Activated naive CD4-positive, alpha-beta T cell treated with anti-CD3 and anti-CD28 coated beads for 36 hours (primary cell): ENCODE measurements around the gene ADGRV1. TPM values are rescaled to one million over a fixed set of nuclear protein-coding genes. Genes with fewer than 3 reads are reported as not detected.
"Not testable (repeated sequence)": the region's sequence is repeated elsewhere in the genome, so short reads cannot be mapped to it uniquely, and the experiment has no call there.

Experiments
- CTCF ChIA-PET: fragments of 350-600 bp; sonication (Branson Sonifier 250); formaldehyde crosslinking; loops from one replicate; lab custom pipeline; 2021; ENCODE audit warnings: antibody characterized with exemption; lab: Charles Lee
- DNase-seq: peaks from one replicate; pipeline ENCODE4 v3.0.0-alpha.2; 2020
- H3K27ac Mint-ChIP-seq: one replicate; pipeline ENCODE4 v1.8.0; 2021; ENCODE audit warnings: mild to moderate bottlenecking, mixed read lengths
- H3K27me3 Mint-ChIP-seq: one replicate; pipeline ENCODE4 v1.8.0; 2021; ENCODE audit warnings: low read depth, mixed read lengths
- H3K36me3 Mint-ChIP-seq: one replicate; pipeline ENCODE4 v1.8.0; 2021; ENCODE audit warnings: low read depth, mixed read lengths
- H3K4me1 Mint-ChIP-seq: one replicate; pipeline ENCODE4 v1.8.0; 2021; ENCODE audit warnings: low read depth, mixed read lengths
- H3K4me3 Mint-ChIP-seq: one replicate; pipeline ENCODE4 v1.8.0; 2021; ENCODE audit warnings: mild to moderate bottlenecking, moderate library complexity, mixed read lengths
- H3K9me3 Mint-ChIP-seq: one replicate; pipeline ENCODE4 v1.8.0; 2021; ENCODE audit warnings: mixed read lengths
- intact Hi-C: fragments of 100-400 bp; cut with micrococcal nuclease; formaldehyde crosslinking; loops from one replicate; pipeline ENCODE4 v1.15.1; 2023
- total RNA-seq, 2 experiments: library from RNA; stranded (reverse); gene quantifications; one replicate each; pipeline ENCODE4 v1.2.3, GENCODE V29; 2021

ADGRV1 gene
- total RNA-seq, 2 experiments from 2014 or later = not detected

DNA sequence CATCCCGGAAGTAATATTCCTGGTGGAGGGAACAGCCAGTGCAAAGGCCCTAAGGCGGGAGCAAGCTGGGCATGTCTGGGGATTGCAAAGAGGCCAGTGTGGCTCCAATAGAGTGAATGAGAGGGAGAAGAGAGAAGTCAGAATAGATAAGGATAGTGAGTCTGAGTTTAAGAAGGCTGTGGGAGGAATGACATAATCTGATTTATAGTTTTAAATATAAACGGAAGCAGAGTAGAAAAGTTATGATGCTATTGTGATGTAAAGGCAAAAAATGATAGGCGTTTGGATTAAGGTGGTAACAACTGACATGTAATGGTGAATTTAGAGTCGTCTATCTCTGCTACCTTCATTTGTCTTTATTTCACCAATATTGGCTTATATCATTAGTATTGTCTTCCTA lies 473.5 kb downstream of the ADGRV1 start:
- intact Hi-C loops = no loop called here
- Mint-ChIP-seq H3K27me3 (peaks cover 15% of the 10 kb centered on the region), H3K4me3 (no peak overlapping the region), H3K9me3 (no peaks in the 10 kb centered on the region), H3K4me1 (no peaks in the 10 kb centered on the region), H3K36me3 (no peaks in the 10 kb centered on the region), H3K27ac (no peak overlapping the region)
- no peak for DNase-seq
- CTCF ChIA-PET = no interaction called here

DNA sequence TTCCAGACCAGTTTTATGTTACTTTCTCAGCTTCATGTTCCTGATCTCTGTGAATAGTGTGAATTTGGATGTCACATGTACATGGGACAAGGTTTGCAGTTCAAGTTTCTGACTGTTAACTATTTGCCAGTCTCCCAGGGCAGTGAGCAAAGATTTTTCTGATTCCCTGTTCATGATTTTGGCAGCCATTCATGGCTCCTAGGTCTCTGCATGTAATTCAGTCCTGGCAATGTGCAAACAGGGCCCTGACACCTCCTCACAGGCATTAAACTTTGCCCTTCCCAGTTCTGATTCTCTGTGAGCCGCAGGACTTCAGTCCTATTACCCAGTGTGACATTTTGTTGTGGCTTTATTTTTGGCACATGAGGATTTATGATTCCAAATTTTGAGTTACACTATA lies 474.8 kb downstream of the ADGRV1 start:
- CTCF ChIA-PET = no interaction called here
- no peak for DNase-seq
- H3K27ac Mint-ChIP-seq = no peak overlapping the region
- intact Hi-C loops = no loop called here
- H3K4me1 Mint-ChIP-seq = no peaks in the 10 kb centered on the region
- no peak overlapping the region for H3K4me3 Mint-ChIP-seq
- no peaks in the 10 kb centered on the region for H3K9me3 Mint-ChIP-seq
- no peaks in the 10 kb centered on the region for H3K36me3 Mint-ChIP-seq
- H3K27me3 Mint-ChIP-seq = peaks cover 9% of the 10 kb centered on the region

DNA sequence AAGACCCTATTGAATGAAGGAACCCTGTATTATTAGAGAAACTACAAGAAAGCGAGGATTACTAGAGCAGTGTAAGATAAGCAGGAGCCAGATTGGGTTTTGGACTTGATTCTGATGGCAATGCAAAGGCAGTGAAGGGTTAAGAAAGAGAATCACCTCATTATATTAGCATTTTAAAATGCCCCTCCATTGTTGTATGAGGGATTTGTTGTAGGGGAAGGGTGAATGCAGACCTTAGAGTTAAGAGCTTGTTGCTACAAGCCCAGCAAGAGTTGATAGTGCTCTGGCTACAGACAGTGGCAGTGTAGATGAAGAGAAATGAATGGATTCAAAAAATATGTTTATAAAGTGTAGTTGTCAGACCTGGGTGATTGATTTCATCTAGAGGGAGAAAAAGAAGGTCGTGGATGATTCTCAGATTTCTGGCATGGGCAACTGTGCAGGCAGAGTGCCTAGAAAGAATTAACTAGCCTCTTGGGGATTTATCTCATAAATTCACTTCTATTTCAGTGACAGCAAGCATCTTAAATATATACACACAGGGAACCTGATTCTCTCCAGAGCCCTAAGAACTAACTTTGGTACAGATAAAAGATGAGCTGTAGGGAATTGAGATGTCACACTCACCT lies 479.7 kb downstream of the ADGRV1 start:
- Mint-ChIP-seq H3K27me3 (peaks cover 9% of the 10 kb centered on the region), H3K36me3 (no peaks in the 10 kb centered on the region), H3K4me1 (no peaks in the 10 kb centered on the region), H3K9me3 (no peaks in the 10 kb centered on the region), H3K4me3 (no peak overlapping the region), H3K27ac (no peak overlapping the region)
- intact Hi-C loops = no loop called here
- no peak for DNase-seq
- CTCF ChIA-PET = interaction anchor here (1.2 kb wide), 1 partner anchor 147 kb away, joined by 3 read pairs; no protein-coding TSS in a partner anchor

DNA sequence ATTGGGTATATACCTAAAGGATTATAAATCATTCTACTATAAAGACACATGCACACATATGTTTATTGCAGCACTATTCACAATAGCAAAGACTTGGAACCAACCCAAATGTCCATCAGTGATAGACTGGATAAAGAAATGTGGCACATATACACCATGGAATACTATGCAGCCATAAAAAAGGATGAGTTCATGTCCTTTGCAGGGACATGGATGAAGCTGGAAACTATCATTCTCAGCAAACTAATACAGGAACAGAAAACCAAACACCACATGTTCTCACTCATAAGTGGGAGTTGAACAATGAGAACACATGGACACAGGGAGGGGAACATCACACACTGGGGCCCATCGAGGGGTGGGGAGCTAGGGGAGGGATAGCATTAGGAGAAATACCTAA lies 482.5 kb downstream of the ADGRV1 start:
- H3K27me3 Mint-ChIP-seq = peaks cover 13% of the 10 kb centered on the region
- H3K4me1 Mint-ChIP-seq, H3K9me3 Mint-ChIP-seq, DNase-seq, H3K36me3 Mint-ChIP-seq, H3K4me3 Mint-ChIP-seq, H3K27ac Mint-ChIP-seq, CTCF ChIA-PET, intact Hi-C loops: not testable (repeated sequence)

DNA sequence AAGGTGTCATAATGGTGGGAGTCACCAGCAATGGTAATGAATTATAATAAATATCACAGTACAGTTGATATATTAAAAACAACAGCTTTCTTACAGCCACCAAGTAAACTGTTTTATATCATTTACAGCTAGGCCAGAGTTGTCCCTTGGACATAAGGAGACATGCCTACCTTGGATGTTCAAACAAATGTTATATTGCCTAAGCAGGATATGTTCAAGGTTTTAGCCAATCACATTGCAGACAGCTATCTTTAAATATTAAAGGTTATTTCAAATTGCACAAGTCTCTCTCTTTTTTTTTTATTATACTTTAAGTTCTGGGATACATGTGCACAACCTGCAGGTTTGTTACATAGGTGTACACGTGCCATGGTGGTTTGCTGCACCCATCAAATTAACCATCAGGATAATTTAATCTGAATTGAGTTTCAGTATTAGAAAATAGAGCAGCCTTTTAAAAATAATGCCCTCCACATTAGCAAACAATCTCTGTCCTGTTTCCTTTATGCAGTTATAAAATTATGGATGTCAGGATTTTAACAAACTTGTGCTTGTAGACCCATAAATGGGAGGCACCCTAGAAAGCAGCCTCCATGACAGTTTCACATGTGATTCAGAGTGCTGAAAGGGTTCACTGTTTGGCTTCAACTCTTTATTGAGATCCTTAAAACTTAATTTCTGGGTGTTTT lies 483.8 kb downstream of the ADGRV1 start:
- Mint-ChIP-seq H3K4me3 (no peak overlapping the region), H3K4me1 (no peaks in the 10 kb centered on the region), H3K27me3 (peaks cover 17% of the 10 kb centered on the region), H3K27ac (no peak overlapping the region), H3K9me3 (no peaks in the 10 kb centered on the region), H3K36me3 (no peaks in the 10 kb centered on the region)
- DNase-seq = no peak
- CTCF ChIA-PET = interaction anchor here (0.6 kb wide), 1 partner anchor 79 kb away, joined by 3 read pairs; no protein-coding TSS in a partner anchor
- intact Hi-C loops = no loop called here

DNA sequence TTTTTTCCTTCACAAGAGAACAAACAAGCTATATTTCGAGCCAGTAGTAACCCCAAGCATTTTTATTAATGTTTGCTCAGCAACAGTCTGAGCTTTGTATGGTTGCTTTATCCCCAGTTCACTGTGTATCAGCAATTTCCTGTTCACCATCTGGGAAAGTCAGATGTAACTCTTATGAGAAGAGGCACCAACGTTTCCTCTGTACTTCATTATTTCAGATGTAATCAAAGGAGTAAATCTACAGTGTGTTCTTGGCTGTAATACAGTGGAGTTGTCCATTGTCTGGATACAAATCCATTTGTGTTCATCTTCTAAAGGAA lies 484.3 kb downstream of the ADGRV1 start:
- Mint-ChIP-seq H3K4me1 (no peaks in the 10 kb centered on the region), H3K27ac (no peak overlapping the region), H3K36me3 (no peaks in the 10 kb centered on the region), H3K9me3 (no peaks in the 10 kb centered on the region), H3K27me3 (peaks cover 16% of the 10 kb centered on the region), H3K4me3 (no peak overlapping the region)
- CTCF ChIA-PET = interaction anchor here (0.6 kb wide), 1 partner anchor 78 kb away, joined by 3 read pairs; no protein-coding TSS in a partner anchor
- DNase-seq = no peak
- intact Hi-C loops = no loop called here

DNA sequence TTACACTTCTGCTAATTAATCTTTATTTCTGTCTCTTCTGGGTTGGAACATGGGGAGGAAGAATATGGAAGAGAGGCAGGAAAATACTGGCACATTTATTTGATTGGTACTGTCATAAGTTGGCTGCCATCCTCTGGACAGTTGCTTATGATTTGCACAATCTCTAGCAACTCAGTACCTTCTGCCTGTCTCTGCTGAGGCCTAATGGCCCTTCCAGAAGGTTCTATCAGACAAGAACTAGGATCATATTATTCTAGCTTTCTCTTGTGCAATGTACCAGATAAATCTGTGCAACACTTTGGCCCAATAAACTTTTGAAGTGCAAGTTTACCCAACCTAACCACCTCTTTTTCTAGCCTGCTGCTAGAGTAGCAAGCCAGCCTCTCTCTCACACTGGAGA lies 489.5 kb downstream of the ADGRV1 start:
- DNase-seq = no peak
- no peaks in the 10 kb centered on the region for H3K4me1 Mint-ChIP-seq
- no peaks in the 10 kb centered on the region for H3K36me3 Mint-ChIP-seq
- no peaks in the 10 kb centered on the region for H3K9me3 Mint-ChIP-seq
- no peak overlapping the region for H3K4me3 Mint-ChIP-seq
- CTCF ChIA-PET = no interaction called here
- H3K27ac Mint-ChIP-seq = no peak overlapping the region
- H3K27me3 Mint-ChIP-seq = peaks cover 18% of the 10 kb centered on the region
- intact Hi-C loops = no loop called here

DNA sequence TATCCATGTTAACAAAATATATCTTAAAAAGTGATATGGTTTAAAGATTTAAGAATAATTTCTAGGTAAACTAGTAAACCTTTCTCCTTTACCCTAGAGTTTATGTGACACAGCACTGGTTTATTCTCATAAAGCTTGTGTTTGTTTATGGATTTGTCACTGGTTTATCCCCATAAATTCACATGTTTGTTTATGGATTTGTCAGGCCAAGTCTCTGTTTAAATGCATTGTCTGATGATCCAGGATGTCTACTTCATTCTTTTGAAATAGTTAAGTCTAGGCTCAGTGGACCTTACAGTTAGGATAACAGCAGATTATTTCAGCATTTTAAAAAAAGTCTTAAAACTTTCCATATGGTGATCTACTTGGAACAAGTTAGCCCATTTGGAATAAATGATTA lies 490.5 kb downstream of the ADGRV1 start:
- CTCF ChIA-PET = interaction anchor here (0.7 kb wide), 1 partner anchor 159 kb away, joined by 4 read pairs; no protein-coding TSS in a partner anchor
- H3K27me3 Mint-ChIP-seq = peaks cover 23% of the 10 kb centered on the region
- intact Hi-C loops = no loop called here
- H3K4me3 Mint-ChIP-seq = no peak overlapping the region
- H3K36me3 Mint-ChIP-seq = no peaks in the 10 kb centered on the region
- H3K27ac Mint-ChIP-seq = no peak overlapping the region
- no peaks in the 10 kb centered on the region for H3K4me1 Mint-ChIP-seq
- no peaks in the 10 kb centered on the region for H3K9me3 Mint-ChIP-seq
- DNase-seq = no peak

DNA sequence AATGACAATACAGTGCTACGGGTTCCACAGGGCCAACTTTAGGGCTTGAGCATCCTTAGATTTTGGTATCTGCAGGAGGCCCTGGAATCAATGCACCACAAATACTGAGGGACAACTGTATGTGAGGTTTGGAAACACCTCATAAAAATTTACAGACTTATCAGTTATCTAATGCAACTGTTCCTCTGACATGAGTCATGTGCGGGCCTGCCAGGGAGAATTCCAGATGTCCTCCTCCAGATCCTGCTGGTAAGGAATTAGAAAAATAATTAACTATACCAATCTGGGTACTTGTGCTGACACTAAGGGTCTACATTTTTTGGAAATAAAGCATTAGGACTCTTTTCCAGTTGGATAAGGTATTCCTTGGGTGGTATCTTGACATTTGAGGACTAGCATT lies 491.2 kb downstream of the ADGRV1 start:
- Mint-ChIP-seq H3K36me3 (no peaks in the 10 kb centered on the region), H3K4me3 (no peak overlapping the region), H3K27ac (no peak overlapping the region), H3K9me3 (no peaks in the 10 kb centered on the region), H3K27me3 (peaks cover 22% of the 10 kb centered on the region), H3K4me1 (no peaks in the 10 kb centered on the region)
- intact Hi-C loops = no loop called here
- DNase-seq = no peak
- CTCF ChIA-PET = no interaction called here

DNA sequence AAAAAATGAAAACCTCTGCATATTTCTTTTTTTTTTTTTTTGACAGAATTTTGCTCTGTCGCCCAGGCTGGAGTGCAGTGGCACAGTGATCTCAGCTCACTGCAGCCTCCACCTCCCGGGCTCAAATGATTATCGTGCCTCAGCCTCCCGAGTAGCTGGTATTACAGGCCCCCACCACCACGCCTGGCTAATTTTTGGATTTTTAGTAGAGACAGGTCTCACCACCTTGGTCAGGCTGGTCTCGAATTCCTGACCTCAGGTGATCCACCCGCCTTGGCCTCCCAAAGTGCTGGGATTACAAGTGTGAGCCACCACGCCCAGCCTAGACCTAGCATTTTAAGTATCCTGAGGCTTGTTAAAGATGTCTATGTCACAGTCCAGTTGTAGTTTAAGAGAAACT lies 493.8 kb downstream of the ADGRV1 start:
- CTCF ChIA-PET, DNase-seq, H3K36me3 Mint-ChIP-seq, H3K9me3 Mint-ChIP-seq, intact Hi-C loops, H3K27ac Mint-ChIP-seq, H3K4me1 Mint-ChIP-seq, H3K4me3 Mint-ChIP-seq: not testable (repeated sequence)
- H3K27me3 Mint-ChIP-seq = peaks cover 17% of the 10 kb centered on the region

DNA sequence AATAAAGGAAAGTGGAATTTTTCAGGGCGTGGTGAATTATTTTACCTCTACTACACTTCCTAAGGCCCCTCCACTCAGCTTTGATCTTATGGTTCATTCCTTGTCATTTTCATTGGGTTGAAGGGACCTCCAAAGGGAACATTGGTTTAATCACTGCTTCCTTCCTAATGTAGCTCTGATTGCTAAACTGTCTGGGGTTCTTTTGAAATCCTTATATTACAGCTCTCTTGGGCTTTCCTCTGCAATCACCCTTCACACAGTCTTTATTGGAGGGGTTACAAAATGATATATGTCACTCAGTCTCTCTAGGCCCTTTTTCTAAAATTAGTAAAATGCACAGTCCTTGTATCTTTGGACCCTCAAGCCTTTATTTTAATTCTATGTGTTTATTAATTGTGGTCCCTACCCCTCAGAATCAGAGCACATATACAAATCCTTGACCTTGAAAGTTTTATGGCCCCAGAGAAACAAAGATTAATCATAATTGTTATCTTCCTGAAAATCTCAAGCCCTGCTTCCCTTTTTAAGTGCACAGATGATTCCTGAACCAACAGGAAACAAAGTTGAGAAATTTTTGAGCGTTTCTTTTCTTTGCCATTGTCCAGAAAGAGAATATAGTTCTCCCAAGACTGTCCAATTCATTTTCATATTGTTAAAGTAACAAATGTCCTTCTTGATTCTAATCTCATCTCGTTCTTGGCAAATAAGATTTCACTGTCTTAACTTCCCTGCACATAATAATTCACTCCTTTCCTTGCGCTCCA lies 494.6 kb downstream of the ADGRV1 start:
- H3K9me3 Mint-ChIP-seq = no peaks in the 10 kb centered on the region
- H3K4me3 Mint-ChIP-seq = no peak overlapping the region
- no peak overlapping the region for H3K27ac Mint-ChIP-seq
- H3K27me3 Mint-ChIP-seq = peaks cover 19% of the 10 kb centered on the region
- intact Hi-C loops = no loop called here
- CTCF ChIA-PET = no interaction called here
- no peaks in the 10 kb centered on the region for H3K36me3 Mint-ChIP-seq
- no peak for DNase-seq
- H3K4me1 Mint-ChIP-seq = no peaks in the 10 kb centered on the region

DNA sequence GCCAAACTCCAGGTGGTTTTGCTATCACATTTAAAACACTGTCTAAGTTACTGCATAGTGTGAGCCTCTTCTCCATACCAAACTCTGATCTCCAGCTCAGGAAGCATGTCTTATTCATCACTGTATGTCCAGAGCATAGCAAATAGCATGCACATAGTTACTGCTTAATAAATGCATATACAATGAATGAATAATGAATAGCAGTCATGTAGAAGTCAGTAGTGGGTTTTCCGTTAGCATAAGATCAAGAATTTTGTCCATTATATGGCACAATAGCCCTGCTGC lies 495.1 kb downstream of the ADGRV1 start:
- intact Hi-C loops = no loop called here
- H3K9me3 Mint-ChIP-seq = no peaks in the 10 kb centered on the region
- peaks cover 19% of the 10 kb centered on the region for H3K27me3 Mint-ChIP-seq
- H3K4me1 Mint-ChIP-seq = peaks cover 5% of the 10 kb centered on the region
- CTCF ChIA-PET = no interaction called here
- H3K27ac Mint-ChIP-seq = no peak overlapping the region
- H3K36me3 Mint-ChIP-seq = no peaks in the 10 kb centered on the region
- no peak overlapping the region for H3K4me3 Mint-ChIP-seq
- DNase-seq = no peak
